Stimulated activated CD4-positive, alpha-beta T cell treated with anti-CD3 and anti-CD28 coated beads, Interleukin-2, amount 100 ng/mL, for 48 hours (primary cell): ENCODE data around the gene SLC25A46.
"Not testable (repeated sequence)": the region's sequence is repeated elsewhere in the genome, so short reads cannot be mapped to it uniquely, and the experiment has no call there.

Experiments used
- DNase-seq, 2 donors: peaks; one replicate each; pipeline ENCODE4 v3.0.0-alpha.2; 2020

SLC25A46 gene

GRCh38 chr5:110738812-110739651, at the start of gene SLC25A46:
Gene SLC25A46, plus strand, starts transcription at chr5:110739007. Its CDS starts 113 bp downstream, at chr5:110739120.
- peak; percentile 76 to 81 for DNase-seq

GRCh38 chr5:110690587-110690986, 48.2 kb upstream of the SLC25A46 start:
- not testable (repeated sequence) for DNase-seq

GRCh38 chr5:110692669-110693068, 46.1 kb upstream of the SLC25A46 start:
- DNase-seq, result not testable (repeated sequence)

- DNase-seq, result no peak
These were observed 36.5 kb upstream of the SLC25A46 start for GRCh38 chr5:110702300-110702699.

GRCh38 chr5:110702704-110703103, 36.1 kb upstream of the SLC25A46 start:
- DNase-seq, result no peak

- no peak for DNase-seq
These were observed 35.3 kb upstream of the SLC25A46 start for GRCh38 chr5:110703481-110703880.

- no peak for DNase-seq
These were observed 33.5 kb upstream of the SLC25A46 start for GRCh38 chr5:110705349-110705748.

GRCh38 chr5:110707260-110707844, 31.5 kb upstream of the SLC25A46 start:
- no peak for DNase-seq

GRCh38 chr5:110716247-110717245, 22.3 kb upstream of the SLC25A46 start:
- DNase-seq, result no peak

- DNase-seq, result no peak
These were observed 20.5 kb upstream of the SLC25A46 start for GRCh38 chr5:110718311-110718710.

- peak; percentile 59 to 64 for DNase-seq
These were observed 12.4 kb upstream of the SLC25A46 start, which contains the start of gene TMEM232 for GRCh38 chr5:110726249-110727024. Gene TMEM232, minus strand, starts transcription at chr5:110726671. Its CDS starts 59,319 bp downstream, at chr5:110667352.

GRCh38 chr5:110727025-110727314, 11.8 kb upstream of the SLC25A46 start:
- no peak for DNase-seq

GRCh38 chr5:110731499-110731898, 7.3 kb upstream of the SLC25A46 start:
- not testable (repeated sequence) for DNase-seq

- no peak for DNase-seq
These were observed 4.7 kb upstream of the SLC25A46 start for GRCh38 chr5:110734101-110734500.

- DNase-seq, result no peak
These were observed 3.3 kb upstream of the SLC25A46 start for GRCh38 chr5:110735556-110735955.

GRCh38 chr5:110736753-110737152, 2.1 kb upstream of the SLC25A46 start:
- no peak for DNase-seq

GRCh38 chr5:110738503-110738811, 350 bp upstream of the SLC25A46 start:
- DNase-seq, result no peak

- peak in 1 of 2 donors; percentile 1 for DNase-seq
These were observed 13.3 kb downstream of the SLC25A46 start for GRCh38 chr5:110751902-110752762.

- no peak for DNase-seq
These were observed 14.1 kb downstream of the SLC25A46 start for GRCh38 chr5:110752953-110753352.

- no peak for DNase-seq
These were observed 14.8 kb downstream of the SLC25A46 start for GRCh38 chr5:110753600-110753999.

- DNase-seq, result no peak
These were observed 15.4 kb downstream of the SLC25A46 start for GRCh38 chr5:110754181-110754580.
